Measurements from ENCODE around the gene CPNE4.

DNA sequence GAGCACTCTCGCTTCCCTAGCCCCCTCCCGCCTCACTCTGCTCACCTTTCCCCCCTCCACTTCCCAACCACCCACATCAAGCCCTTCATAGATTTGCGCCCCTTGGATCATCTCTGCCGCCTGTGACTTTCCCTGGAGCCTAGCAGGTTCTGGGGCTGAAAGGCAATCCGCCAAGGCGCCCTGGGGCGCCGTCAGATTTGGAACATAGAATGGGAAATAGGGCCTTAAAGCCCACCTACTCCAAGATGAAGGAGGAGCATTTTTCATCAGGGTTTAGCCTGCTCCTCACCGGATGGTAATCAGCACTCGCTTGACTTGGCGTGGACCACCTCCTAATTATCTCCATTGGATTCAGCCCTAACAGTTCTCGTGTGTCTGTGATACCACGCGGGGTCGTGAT lies 1.3 kb downstream of the CPNE4 start:
- TF ChIP-seq, protein P1, sequence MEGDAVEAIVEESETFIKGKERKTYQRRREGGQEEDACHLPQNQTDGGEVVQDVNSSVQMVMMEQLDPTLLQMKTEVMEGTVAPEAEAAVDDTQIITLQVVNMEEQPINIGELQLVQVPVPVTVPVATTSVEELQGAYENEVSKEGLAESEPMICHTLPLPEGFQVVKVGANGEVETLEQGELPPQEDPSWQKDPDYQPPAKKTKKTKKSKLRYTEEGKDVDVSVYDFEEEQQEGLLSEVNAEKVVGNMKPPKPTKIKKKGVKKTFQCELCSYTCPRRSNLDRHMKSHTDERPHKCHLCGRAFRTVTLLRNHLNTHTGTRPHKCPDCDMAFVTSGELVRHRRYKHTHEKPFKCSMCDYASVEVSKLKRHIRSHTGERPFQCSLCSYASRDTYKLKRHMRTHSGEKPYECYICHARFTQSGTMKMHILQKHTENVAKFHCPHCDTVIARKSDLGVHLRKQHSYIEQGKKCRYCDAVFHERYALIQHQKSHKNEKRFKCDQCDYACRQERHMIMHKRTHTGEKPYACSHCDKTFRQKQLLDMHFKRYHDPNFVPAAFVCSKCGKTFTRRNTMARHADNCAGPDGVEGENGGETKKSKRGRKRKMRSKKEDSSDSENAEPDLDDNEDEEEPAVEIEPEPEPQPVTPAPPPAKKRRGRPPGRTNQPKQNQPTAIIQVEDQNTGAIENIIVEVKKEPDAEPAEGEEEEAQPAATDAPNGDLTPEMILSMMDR (IDR thresholded peaks at IDR 0.05 in 2 of 3, conservative IDR thresholded peaks at IDR 0.05 in 1 of 3; ENCODE audit: insufficient read depth in 2 of 3, low read depth in 1 of 3, low read length in 3 of 3): no peak
- TF ChIP-seq POLR2A (conservative IDR thresholded peaks at IDR 0.05): no peak
- TF ChIP-seq YBX1 (IDR thresholded peaks at IDR 0.05): no peak
- TF ChIP-seq EZH2 (IDR thresholded peaks at IDR 0.05; ENCODE audit: borderline replicate concordance, low read depth, low read length): no peak
- TF ChIP-seq, protein P2, sequence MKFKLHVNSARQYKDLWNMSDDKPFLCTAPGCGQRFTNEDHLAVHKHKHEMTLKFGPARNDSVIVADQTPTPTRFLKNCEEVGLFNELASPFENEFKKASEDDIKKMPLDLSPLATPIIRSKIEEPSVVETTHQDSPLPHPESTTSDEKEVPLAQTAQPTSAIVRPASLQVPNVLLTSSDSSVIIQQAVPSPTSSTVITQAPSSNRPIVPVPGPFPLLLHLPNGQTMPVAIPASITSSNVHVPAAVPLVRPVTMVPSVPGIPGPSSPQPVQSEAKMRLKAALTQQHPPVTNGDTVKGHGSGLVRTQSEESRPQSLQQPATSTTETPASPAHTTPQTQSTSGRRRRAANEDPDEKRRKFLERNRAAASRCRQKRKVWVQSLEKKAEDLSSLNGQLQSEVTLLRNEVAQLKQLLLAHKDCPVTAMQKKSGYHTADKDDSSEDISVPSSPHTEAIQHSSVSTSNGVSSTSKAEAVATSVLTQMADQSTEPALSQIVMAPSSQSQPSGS (CRISPR knock-in tag; IDR thresholded peaks at IDR 0.05): no peak
- TF ChIP-seq NELFE (IDR thresholded peaks at IDR 0.05; ENCODE audit: insufficient read depth, insufficient read length): no peak
- TF ChIP-seq KHSRP (IDR thresholded peaks at IDR 0.05): no peak
- no peak for TF ChIP-seq KAT7 (CRISPR knock-in tag; IDR thresholded peaks at IDR 0.05; ENCODE audit: borderline replicate concordance)
- TF ChIP-seq SP1 (CRISPR knock-in tag; IDR thresholded peaks at IDR 0.05): no peak
- no peak for TF ChIP-seq GTF2A2 (tag; IDR thresholded peaks at IDR 0.05)
- TF ChIP-seq SPI1 (IDR thresholded peaks at IDR 0.05; ENCODE audit: borderline replicate concordance, low read depth, low read length): no peak
- TF ChIP-seq FOXM1 (IDR thresholded peaks at IDR 0.05; ENCODE audit: low read depth): no peak
- TF ChIP-seq FOXM1 (CRISPR knock-in tag; IDR thresholded peaks at IDR 0.05; ENCODE audit: low read depth): no peak
- TF ChIP-seq ZZZ3 (IDR thresholded peaks at IDR 0.05): no peak

All from K562 (cell line).